SK-N-SH (cell line): ENCODE data around the gene MEP1A.

Experiments used
- CTCF ChIP-seq: fragments of 200-600 bp; sonication (generic); IDR thresholded peaks from 2 replicates; pipeline ENCODE4 v1.6.1; 2017; ENCODE audit warnings: antibody characterized with exemption, mild to moderate bottlenecking, moderate library complexity
- EP300 ChIP-seq, 2 experiments: IDR thresholded peaks; 2 replicates each; pipeline versions ENCODE4 v1.4.0 to v1.6.1; 2012; ENCODE audit warnings: borderline replicate concordance in 1 of 2, low read depth in 1 of 2, low read length in 1 of 2
- FOXJ3 ChIP-seq: sonication (generic); formaldehyde crosslinking; IDR thresholded peaks from 2 replicates; pipeline ENCODE4 v1.5.1; 2020; ENCODE audit warnings: mild to moderate bottlenecking, missing genetic modification reagents
- MXI1 ChIP-seq: IDR thresholded peaks from 2 replicates; pipeline ENCODE4 v1.6.1; 2012; ENCODE audit warnings: mild to moderate bottlenecking, low read depth, low read length, improper control_type of control experiment
- NFIC ChIP-seq: IDR thresholded peaks from 2 replicates; pipeline ENCODE4 v1.4.0; 2012; ENCODE audit warnings: borderline replicate concordance
- POLR2AphosphoS5 ChIP-seq: IDR thresholded peaks from 2 replicates; pipeline ENCODE4 v1.6.1; 2012; ENCODE audit warnings: low read depth, low read length
- RAD21 ChIP-seq: IDR thresholded peaks from 2 replicates; pipeline ENCODE4 v1.6.1; 2012; ENCODE audit warnings: mild to moderate bottlenecking, low read length
- REST ChIP-seq: IDR thresholded peaks from 2 replicates; pipeline ENCODE4 v1.6.1; 2012; ENCODE audit warnings: mild to moderate bottlenecking, low read depth, low read length, moderate library complexity
- SMC3 ChIP-seq: IDR thresholded peaks from 2 replicates; pipeline ENCODE4 v1.6.1; 2012; ENCODE audit warnings: low read depth, low read length, improper control_type of control experiment
- YY1 ChIP-seq: IDR thresholded peaks from 2 replicates; pipeline ENCODE4 v1.4.0; 2012; ENCODE audit warnings: low read depth, mild to moderate bottlenecking
- ZBTB33 ChIP-seq: IDR thresholded peaks from 2 replicates; pipeline ENCODE4 v1.4.0; 2012; ENCODE audit warnings: low read depth, borderline replicate concordance

GRCh38 chr6:46795816-46796215 is 2.6 kb downstream of the MEP1A start:
- TF ChIP-seq SMC3 (no peak), YY1 (no peak), CTCF (no peak), ZBTB33 (no peak), RAD21 (no peak), EP300 (IDR thresholded peaks at IDR 0.05; ENCODE audit: borderline replicate concordance in 1 of 2, low read depth in 1 of 2, low read length in 1 of 2) (no peak), MXI1 (no peak), POLR2AphosphoS5 (no peak), REST (no peak), FOXJ3 (CRISPR knock-in tag) (no peak), NFIC (no peak)
